Stimulated activated CD4-positive, alpha-beta T cell treated with anti-CD3 and anti-CD28 coated beads, Interleukin-12 subunit alpha, Interleukin-12 subunit beta, amount 100 ng/mL, for 24 hours (primary cell): ENCODE data around the gene IQCM.
"Not testable (repeated sequence)": the region's sequence is repeated elsewhere in the genome, so short reads cannot be mapped to it uniquely, and the experiment has no call there.

ENCODE experiments used
- DNase-seq, 2 experiments: peaks; one replicate each; pipeline ENCODE4 v3.0.0-alpha.2; 2020; ENCODE audit warnings: low read depth in 2 of 2

The IQCM gene

GRCh38 chr4:149468669-149469068 is 347.0 kb downstream of the IQCM start:
- DNase-seq, result not testable (repeated sequence)

- DNase-seq, result no peak
Measured at GRCh38 chr4:149466446-149466845, 349.2 kb downstream of the IQCM start.

GRCh38 chr4:149465955-149466354 is 349.7 kb downstream of the IQCM start:
- DNase-seq, result no peak

- no peak for DNase-seq
Measured at GRCh38 chr4:149443537-149443936, 372.1 kb downstream of the IQCM start.

- no peak for DNase-seq
Measured at GRCh38 chr4:149441338-149441737, 374.3 kb downstream of the IQCM start.

GRCh38 chr4:149426461-149426860 is 389.2 kb downstream of the IQCM start:
- DNase-seq, result no peak

GRCh38 chr4:149409555-149409962 is 406.1 kb downstream of the IQCM start:
- no peak for DNase-seq

- no peak for DNase-seq
Measured at GRCh38 chr4:149409146-149409545, 406.5 kb downstream of the IQCM start.

GRCh38 chr4:149404143-149404542 is 411.5 kb downstream of the IQCM start:
- DNase-seq, result no peak

GRCh38 chr4:149403081-149403480 is 412.6 kb downstream of the IQCM start:
- DNase-seq, result no peak

- no peak for DNase-seq
Measured at GRCh38 chr4:149398993-149399392, 416.6 kb downstream of the IQCM start.

- DNase-seq, result no peak
Measured at GRCh38 chr4:149370785-149371420, 444.7 kb downstream of the IQCM start.

- no peak for DNase-seq
Measured at GRCh38 chr4:149370002-149370401, 445.6 kb downstream of the IQCM start.

- DNase-seq, result no peak
Measured at GRCh38 chr4:149353241-149353640, 462.4 kb downstream of the IQCM start.

- DNase-seq, result no peak
Measured at GRCh38 chr4:149349541-149349940, 466.1 kb downstream of the IQCM start.

GRCh38 chr4:149347139-149347538 is 468.5 kb downstream of the IQCM start:
- no peak for DNase-seq

- no peak for DNase-seq
Measured at GRCh38 chr4:149345424-149345823, 470.2 kb downstream of the IQCM start.

- no peak for DNase-seq
Measured at GRCh38 chr4:149344436-149344835, 471.2 kb downstream of the IQCM start.

GRCh38 chr4:149343614-149344013 is 472.0 kb downstream of the IQCM start:
- DNase-seq, result no peak

- DNase-seq, result not testable (repeated sequence)
Measured at GRCh38 chr4:149341117-149341516, 474.5 kb downstream of the IQCM start.

- no peak for DNase-seq
Measured at GRCh38 chr4:149328161-149328560, 487.5 kb downstream of the IQCM start.

- no peak for DNase-seq
Measured at GRCh38 chr4:149322203-149322602, 493.4 kb downstream of the IQCM start.

- DNase-seq, result no peak
Measured at GRCh38 chr4:149321438-149321837, 494.2 kb downstream of the IQCM start.

GRCh38 chr4:149311076-149311475 is 504.6 kb downstream of the IQCM start:
- no peak for DNase-seq
